ENCODE measurements around the gene SRC. TPM values are rescaled to one million over a fixed set of nuclear protein-coding genes. Genes with fewer than 3 reads are reported as not detected.

SRC gene
- total RNA-seq, 1 experiment from 2014 or later, result 42.3 TPM

- Histone ChIP-seq H3K4me2 (ENCODE audit: low read length) (no peak overlapping the region), H3K79me2 (ENCODE audit: insufficient read depth, low read length) (peaks cover 89% of the 10 kb centered on the region), H3K4me3 (replicated peaks in 1 of 2; ENCODE audit: low read depth in 1 of 2, low read length in 2 of 2) (no peak overlapping the region), H3K9ac (ENCODE audit: low read length) (no peak overlapping the region), H4K20me1 (ENCODE audit: insufficient read depth) (no peaks in the 10 kb centered on the region), H3K27ac (ENCODE audit: low read depth, low read length) (no peak overlapping the region), H3K9me2 (ENCODE audit: insufficient read depth) (no peaks in the 10 kb centered on the region), H3K27me3 (ENCODE audit: insufficient read depth, low read length) (no peaks in the 10 kb centered on the region), H3K36me3 (ENCODE audit: control insufficient read depth in 1 of 2, insufficient read depth in 2 of 2, low read length in 2 of 2) (0 out of 4 replicates have a peak, but pooled peaks cover 0 to 4% of the 10 kb centered on the region in 2 experiments), H2AFZ (ENCODE audit: low read depth, low read length, poor library complexity, severe bottlenecking) (no peak overlapping the region), H3K4me1 (ENCODE audit: control insufficient read depth in 1 of 2, insufficient read depth in 2 of 2, low read length in 2 of 2) (no peaks in the 10 kb centered on the region), H3K9me3 (ENCODE audit: control insufficient read depth in 1 of 2, insufficient read depth in 1 of 2, low read depth in 1 of 2, low read length in 2 of 2) (no peaks in the 10 kb centered on the region)
- ATAC-seq (no peak), DNase-seq (ENCODE audit: low read depth, low spot score) (no peak)
- no peak for TF ChIP-seq EGR1 (IDR thresholded peaks at IDR 0.05; ENCODE audit: low read depth)
- no peak for TF ChIP-seq POLR2AphosphoS5 (IDR thresholded peaks at IDR 0.05; ENCODE audit: low read depth, low read length)
- no peak for TF ChIP-seq SIN3A (IDR thresholded peaks at IDR 0.05; ENCODE audit: low read depth)
- no peak for TF ChIP-seq CEBPB (IDR thresholded peaks at IDR 0.05; ENCODE audit: low read depth)
- no peak for TF ChIP-seq REST (IDR thresholded peaks at IDR 0.05; ENCODE audit: low read depth)
- no peak for TF ChIP-seq JUND (IDR thresholded peaks at IDR 0.05)
- CTCF ChIA-PET, result no interaction called here
- POLR2A ChIA-PET, result no interaction called here
- RAD21 ChIA-PET (ENCODE audit: low non-redundant PET in 1 of 2, low total read pairs in 2 of 2, uncharacterized antibody in 2 of 2, unreplicated experiment in 2 of 2), result no interaction called here
- no TSS peak for BruUV-seq (replicated peaks)
- intact Hi-C loops (cut with micrococcal nuclease), result no loop called here
These were observed 11.8 kb downstream of the SRC start for GRCh38 chr20:37357481-37358365.

All from HCT116 (cell line).